ENCODE measurements around the gene INPP5A.
"Not testable (repeated sequence)": the region's sequence is repeated elsewhere in the genome, so short reads cannot be mapped to it uniquely, and the experiment has no call there.

INPP5A gene

GRCh38 chr10:132550366-132551092, 12.9 kb downstream of the INPP5A start:
- no peak for DNase-seq (ENCODE audit: low spot score)
- TF ChIP-seq CTCF (IDR thresholded peaks at IDR 0.05; ENCODE audit: extremely low read depth, insufficient read depth, missing control alignments), result no peak
- in situ Hi-C loops (cut with MboI; ENCODE audit: low pct_unique_long_range_greater_than_20kb, low sequenced_read_pairs, unreplicated experiment), result no loop called here

GRCh38 chr10:132551093-132551807, 13.7 kb downstream of the INPP5A start:
- peak; percentile 18 for TF ChIP-seq CTCF (IDR thresholded peaks at IDR 0.05; ENCODE audit: extremely low read depth, insufficient read depth, missing control alignments)
- in situ Hi-C loops (cut with MboI; ENCODE audit: low pct_unique_long_range_greater_than_20kb, low sequenced_read_pairs, unreplicated experiment), result no loop called here
- peak; percentile 70 for DNase-seq (ENCODE audit: low spot score)

- in situ Hi-C loops (cut with MboI; ENCODE audit: low pct_unique_long_range_greater_than_20kb, low sequenced_read_pairs, unreplicated experiment), result no loop called here
- no peak for DNase-seq (ENCODE audit: low spot score)
- no peak for TF ChIP-seq CTCF (IDR thresholded peaks at IDR 0.05; ENCODE audit: extremely low read depth, insufficient read depth, missing control alignments)
Observed at GRCh38 chr10:132551808-132552130, 14.2 kb downstream of the INPP5A start.

- DNase-seq (ENCODE audit: low spot score); in situ Hi-C loops (cut with MboI; ENCODE audit: low pct_unique_long_range_greater_than_20kb, low sequenced_read_pairs, unreplicated experiment): not testable (repeated sequence)
Observed at GRCh38 chr10:132552635-132553034, 15.0 kb downstream of the INPP5A start.

- DNase-seq (ENCODE audit: low spot score); in situ Hi-C loops (cut with MboI; ENCODE audit: low pct_unique_long_range_greater_than_20kb, low sequenced_read_pairs, unreplicated experiment): not testable (repeated sequence)
Observed at GRCh38 chr10:132553568-132553967, 16.0 kb downstream of the INPP5A start.

GRCh38 chr10:132554053-132554990, 16.7 kb downstream of the INPP5A start:
- TF ChIP-seq CTCF (IDR thresholded peaks at IDR 0.05; ENCODE audit: extremely low read depth, insufficient read depth, missing control alignments), result no peak
- no peak for DNase-seq (ENCODE audit: low spot score)
- in situ Hi-C loops (cut with MboI; ENCODE audit: low pct_unique_long_range_greater_than_20kb, low sequenced_read_pairs, unreplicated experiment), result no loop called here

GRCh38 chr10:132554991-132555647, 17.5 kb downstream of the INPP5A start:
- in situ Hi-C loops (cut with MboI; ENCODE audit: low pct_unique_long_range_greater_than_20kb, low sequenced_read_pairs, unreplicated experiment), result no loop called here
- peak; percentile 71 for DNase-seq (ENCODE audit: low spot score)
- TF ChIP-seq CTCF (IDR thresholded peaks at IDR 0.05; ENCODE audit: extremely low read depth, insufficient read depth, missing control alignments), result no peak

Measured in GM13977 (cell line).